GM19452 (cell line): Measurements from ENCODE around the gene IGSF21.

Source experiments
- ATAC-seq: cut with Tn5 transposase; IDR thresholded peaks from one replicate; pipeline ENCODE4 v1.9.1; 2021; ENCODE audit not compliant: unreplicated experiment

IGSF21 gene

DNA sequence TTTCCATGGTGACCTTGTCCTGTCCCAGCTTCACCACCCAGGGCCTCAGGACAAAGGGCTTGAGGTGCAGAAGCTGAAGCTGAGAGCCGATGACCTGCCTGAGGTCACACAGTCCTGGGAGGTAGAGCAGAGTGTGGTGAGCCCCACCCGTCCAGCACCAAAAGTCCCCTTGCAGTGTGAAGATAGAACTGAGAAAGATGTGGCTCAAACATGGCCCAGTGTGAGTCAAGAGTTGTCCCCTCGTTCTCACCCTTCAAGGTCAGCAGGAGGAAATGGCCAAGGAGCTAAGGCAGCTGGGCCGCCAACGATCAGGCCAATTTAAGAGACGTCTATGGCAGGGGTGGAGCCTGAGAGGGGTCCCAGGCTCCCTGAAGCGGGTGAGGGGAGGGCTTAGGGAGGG, 215.7 kb downstream of the IGSF21 start:
- no peak for ATAC-seq

DNA sequence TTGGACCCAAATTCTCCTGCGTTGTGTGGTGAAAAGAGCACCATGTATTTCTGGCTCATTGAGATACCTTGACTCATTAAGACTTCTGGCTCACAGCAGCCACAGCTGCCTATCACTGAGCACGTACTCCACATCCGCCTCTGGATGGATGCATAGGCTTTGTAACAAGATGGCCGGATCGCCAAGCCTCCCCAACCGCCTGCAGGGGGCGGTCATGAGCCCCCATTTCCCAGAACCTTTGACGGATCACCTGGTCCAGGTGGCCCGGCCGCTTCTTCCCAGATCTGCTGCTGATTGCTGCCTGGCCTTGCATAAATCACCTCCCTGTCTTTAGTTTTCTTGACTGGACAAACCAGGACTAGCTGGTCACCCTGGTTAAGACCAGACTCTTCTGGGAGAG, 216.6 kb downstream of the IGSF21 start:
- no peak for ATAC-seq

DNA sequence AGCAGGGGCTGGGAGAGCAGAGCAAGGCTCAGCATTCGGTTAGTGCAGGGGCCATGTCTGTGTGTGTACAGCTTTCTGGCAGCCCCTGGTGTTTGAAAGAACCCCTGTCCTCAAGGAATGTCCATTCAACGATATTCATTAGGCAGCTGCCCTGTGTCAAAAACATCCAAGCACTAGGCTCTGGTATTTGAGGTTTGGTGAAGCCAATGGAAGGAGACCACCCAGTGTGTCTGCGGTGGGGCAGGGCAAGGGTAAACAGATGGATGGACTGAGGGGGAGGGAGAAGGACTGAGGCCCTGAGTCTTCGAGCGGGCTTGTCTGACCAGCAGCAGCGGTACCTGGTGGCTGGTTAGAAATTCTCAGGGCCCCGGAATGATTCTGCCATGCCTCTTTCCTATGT, 217.5 kb downstream of the IGSF21 start:
- no peak for ATAC-seq

DNA sequence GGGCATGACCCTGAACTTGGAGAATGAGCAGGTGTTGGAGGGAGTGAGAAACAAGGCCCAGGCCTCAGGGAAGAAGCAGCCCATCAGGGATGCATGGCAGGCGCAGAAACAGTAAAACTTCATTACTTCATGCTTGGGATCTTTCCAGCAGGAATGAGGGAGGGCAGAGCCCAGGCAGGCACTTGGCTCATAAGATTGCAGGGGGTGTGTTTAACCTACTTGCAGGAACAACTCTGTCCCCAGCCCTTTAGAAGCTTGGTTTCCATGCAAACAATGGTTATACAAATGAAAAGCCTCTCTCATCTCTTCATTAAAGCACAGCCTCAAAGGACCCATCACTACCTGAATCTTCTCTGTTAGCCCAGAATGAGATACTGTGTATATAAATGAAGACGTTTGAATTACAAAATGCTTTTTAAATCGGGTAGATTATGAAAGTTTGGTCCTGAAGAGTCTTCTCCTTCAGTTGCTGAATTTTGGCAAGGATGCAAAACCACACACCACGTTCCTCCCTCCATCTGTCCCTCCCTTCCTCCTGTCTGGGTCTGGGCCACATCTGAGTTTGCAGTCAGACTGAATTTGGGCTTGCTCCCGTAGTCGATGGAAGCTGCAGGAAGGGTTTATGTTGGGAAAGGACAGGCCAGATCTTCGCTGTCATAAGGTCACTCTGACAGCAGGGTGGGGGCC, 218.8 kb downstream of the IGSF21 start:
- ATAC-seq: no peak

DNA sequence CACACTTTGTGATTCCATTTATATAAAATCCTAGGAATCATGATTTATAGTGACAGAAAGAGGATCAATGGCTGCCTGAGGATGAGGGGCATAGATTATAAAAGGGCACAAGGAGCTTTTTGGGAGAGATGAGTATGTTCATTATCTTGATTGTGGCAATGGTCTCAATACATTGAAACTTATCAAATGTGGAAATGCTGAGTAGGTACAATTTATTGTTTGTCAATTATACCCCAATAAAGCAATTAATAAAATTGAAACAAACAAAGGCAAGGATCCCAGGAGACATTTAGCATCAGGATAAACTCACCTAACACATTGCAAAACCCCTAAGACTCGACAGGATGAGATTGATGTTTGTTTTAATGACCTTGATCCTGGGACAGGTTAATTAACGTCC, 220.1 kb downstream of the IGSF21 start:
- ATAC-seq: no peak

DNA sequence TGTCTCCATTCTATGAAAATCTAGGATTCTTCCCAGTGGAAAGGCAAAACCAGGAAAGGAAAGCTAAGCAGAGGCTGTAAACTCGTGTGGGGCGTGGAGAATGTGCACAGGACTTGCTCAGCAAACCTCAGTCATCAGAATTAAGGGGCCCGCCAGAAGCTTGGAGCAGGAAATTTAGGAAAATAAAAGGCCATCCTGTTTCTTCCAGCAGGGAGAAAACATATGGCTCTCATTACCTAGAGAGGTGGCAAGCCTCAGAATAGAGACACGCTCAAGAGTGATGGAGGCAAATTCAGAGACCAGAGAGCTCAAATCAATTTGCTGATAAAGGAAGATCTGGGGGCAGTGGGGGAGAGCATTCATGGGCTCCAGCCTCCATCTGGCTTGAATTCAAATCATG, 221.2 kb downstream of the IGSF21 start:
- no peak for ATAC-seq

DNA sequence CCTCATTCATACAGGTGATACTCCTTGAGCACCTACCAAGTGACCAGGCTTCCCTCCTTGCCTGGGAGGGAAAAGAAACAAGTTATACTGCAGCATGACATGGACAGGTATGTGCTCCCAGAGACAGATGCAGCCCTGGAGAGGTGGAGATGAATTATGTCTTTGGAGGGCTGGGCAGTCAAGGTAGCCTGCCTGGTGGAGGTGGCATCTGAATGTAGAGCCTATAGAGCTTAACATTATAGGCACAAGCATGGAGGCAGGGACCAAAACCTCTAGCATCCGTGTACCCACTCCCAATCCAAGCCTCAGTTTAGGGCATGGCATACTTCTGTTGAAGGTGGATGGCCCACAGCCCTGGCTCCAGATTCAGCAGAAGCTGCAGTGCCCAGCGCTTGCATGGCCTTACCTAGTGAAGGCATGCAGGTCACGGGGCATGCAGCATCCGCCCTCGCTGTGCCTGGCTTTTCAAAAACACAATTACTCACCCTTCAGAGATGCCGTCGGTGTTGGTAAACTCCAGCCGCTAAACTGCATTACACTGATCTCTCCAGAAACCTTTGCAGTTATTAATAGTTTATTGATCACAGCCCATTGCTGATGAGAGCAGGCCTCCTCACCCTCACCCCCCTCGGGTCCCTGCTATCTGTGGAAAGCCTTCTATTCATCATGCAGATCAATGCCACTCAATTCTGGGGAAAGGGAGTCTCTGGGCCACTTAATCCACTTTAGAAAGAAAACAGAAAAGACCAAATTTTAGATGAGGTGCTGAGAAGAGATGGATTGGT, 222.1 kb downstream of the IGSF21 start:
- ATAC-seq: no peak

DNA sequence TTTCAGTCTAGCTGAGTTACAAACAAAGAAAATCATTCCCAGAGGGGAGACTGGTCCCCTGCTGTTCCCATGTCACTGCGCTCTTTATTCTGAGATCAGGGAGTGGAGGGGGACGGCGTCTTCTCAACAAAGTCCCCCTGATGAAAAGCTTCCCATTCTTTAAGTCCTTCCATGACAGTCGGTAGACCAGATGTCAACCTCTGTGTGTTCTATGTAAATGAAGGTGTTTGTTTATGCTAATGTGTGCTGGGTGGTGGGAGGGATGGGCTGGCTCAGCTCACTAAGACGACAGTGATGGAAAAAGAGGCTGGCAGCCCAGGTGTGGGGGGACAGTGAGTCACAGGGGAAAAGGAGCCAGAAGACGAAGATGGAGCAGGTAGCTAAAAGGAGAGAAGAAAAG, 225.0 kb downstream of the IGSF21 start:
- no peak for ATAC-seq

DNA sequence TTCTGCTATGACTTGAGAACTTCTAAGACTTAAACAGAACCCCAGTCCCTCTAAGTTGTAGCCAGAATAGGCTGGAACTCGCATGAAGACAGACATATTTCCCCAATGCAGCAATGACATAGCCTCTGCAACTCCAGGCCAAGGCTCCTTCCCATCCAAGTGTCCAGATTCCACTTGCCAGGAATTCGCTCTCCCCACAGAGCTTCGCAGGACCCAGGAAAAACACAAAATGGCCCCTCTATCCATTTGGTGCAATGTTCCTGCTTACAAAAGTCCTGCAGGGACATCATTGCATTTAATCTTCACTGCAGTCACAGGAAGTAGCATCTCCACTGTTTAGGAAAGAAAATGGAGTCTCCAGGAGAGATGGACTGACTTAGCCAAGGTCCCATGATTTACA, 225.6 kb downstream of the IGSF21 start:
- ATAC-seq: no peak

DNA sequence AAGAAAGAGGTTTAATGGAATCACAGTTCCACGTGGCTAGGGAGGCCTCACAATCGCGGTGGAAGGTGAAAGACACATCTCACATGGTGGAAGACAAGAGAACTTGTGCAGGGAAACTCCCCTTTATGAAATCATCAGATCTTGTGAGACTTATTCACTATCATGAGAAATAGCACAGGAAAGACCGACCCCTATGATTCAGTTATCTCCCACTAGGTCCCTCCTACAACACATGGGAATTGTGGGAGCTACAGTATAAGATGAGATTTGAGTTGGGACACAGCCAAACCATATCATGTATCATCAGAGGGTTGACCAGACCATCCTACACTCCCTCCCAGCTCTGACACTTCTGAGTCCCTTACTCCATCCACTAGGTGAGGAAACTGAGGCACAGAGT, 229.2 kb downstream of the IGSF21 start:
- ATAC-seq: no peak

DNA sequence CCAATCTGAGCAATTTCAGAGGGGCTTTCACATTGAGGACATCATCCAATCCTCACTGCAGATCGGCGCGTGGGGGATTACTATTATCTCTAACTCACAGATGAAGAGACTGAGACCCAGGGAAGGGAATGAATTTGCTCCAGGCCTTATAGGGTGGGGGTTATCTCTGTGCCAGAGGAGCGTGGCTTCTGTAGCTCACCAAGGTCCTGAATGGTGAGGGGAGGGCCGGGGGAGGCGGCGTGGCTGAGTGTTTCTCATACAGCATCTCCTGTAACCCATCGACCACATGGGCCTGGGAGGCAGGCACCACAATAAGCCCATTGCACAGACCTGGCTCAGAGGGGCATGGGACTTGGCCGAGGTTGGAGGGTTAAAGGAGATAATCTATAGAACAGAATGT, 230.2 kb downstream of the IGSF21 start:
- no peak for ATAC-seq

DNA sequence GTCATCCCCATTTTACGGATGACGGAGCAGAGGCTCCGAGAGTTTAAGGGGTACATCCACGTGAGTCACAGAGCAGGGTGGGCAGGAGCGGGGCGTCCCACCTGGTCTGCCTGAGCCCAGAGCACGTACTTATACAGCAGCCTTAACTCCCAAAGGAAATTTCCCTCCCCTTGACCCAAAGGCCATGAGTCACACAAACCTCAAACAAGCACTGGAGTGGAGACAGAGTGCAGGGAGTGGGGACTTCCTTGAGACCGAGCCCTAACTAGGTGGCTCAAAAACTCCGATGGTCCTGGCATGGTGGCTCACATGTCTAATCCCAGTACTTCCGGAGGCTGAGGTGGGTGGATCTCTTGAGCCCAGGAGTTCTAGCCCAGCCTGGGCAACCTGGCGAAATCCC, 231.6 kb downstream of the IGSF21 start:
- no peak for ATAC-seq

DNA sequence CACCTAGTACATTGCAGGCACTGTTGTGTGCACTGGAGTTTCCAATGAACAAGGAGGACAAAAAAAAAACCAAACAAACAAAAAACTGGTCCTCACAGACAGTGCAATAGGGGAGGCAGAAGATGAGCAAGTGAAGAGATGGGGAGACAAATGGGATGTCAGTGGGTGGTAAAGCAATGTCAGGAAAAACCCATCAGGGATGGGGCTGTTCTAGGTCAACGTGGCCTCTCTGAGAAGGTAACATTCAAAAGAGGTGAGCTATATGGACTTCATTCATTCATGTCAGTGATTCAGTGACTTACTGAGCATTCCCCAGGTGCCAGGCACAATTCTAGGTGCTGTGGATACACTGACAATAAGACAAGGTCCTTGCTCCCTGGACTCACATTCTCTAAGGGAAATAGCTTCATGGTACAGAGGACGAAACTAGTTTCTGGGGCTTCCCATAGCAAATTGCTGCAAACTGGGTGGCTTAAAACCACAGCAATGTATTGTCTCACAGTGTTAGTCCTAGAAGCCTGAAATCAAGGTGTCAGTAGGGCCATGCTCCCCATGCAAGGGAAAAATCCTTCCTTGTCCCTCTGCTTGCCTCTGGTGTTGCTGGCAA, 232.7 kb downstream of the IGSF21 start:
- ATAC-seq: no peak

DNA sequence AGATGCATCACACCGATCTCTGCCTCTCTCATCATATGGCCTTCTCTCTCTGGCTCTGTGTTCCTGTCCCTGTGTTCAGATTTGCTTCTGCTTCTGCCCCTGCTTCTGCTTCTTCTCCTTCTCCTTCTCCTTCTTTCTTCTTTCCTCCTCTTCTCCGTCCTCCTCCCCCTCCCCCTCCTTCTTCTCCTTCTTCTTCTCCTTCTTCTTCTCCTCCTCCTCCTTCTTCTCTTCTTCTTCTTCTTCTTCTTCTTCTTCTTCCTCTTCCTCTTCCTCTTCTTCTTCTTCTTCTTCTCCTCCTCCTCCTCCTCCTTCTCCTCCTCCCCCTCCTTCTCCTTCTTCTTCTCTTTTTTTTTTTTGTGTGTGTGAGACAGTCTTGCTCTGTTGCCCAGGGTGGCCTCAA, 233.2 kb downstream of the IGSF21 start:
- ATAC-seq: no peak

DNA sequence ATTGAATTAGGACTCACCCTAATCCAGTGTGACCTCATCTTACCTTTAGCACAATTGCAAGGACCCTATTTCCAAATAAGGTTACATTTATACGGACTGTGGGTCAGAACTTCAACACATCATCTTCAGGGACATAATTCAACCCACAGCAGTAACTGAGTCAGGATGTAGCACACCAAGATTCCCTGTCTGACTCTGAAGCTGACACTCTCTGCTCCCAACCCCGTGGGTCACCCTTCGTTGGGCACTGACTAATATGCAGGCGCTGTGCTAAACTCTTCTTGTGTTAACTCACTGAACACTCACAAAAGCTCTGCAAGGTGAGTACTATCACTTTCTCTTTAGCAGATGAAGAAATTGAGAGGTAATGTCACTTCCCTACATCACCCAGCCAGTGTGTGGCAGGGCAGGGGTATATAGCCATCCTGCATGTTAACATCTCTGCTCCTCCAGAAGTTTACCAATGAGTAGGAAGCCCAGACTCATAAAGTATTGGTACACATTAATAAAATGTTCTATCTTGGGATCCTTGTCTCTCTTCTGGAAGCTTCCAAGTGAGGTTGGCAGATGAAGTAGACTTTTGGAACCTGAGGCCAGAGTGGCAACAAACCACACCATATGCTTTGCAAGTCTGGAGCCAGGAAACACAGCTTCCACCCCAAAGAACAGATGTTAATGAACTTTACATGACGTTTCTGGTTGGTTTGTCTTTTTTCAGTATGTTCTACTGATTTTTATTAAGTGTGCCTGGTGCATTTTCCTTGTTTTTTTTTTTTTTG, 233.9 kb downstream of the IGSF21 start:
- no peak for ATAC-seq

DNA sequence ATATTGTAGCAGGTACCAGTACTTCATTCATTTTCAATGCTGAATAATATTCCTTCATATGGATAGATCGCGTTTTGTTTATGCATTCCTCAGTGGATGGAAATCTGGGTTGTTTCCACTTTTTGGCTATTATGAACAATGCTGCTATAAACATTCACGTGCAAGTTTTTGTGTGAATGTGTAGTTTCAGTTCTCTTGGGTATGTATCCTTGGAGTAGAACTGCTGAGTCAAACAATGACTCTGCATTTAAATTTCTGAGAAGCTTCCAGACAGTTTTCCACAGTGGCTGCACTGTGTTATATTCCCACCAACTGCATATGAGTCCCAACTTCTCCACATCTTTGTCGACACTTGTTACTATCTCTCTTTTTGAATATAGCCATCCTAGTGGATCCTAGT, 235.1 kb downstream of the IGSF21 start:
- ATAC-seq: no peak

DNA sequence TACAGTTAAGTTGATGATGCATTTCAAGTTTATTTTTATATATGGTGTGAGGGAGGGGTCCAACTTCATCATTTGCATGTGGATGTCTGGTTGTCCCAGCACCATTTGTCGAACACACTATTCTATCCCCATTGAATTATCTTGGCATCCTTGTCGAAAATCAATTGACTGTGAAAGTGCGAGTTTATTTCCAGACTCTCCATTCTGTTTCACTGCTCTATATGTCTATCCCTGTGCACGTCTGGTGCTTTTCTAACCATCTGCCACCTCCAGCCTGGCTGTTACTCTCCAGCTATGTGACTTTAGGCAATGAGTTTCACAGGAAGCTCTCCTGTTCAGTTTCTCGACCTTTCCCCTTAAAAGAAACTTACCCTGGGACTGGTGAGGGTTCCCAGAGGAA, 236.0 kb downstream of the IGSF21 start:
- no peak for ATAC-seq

DNA sequence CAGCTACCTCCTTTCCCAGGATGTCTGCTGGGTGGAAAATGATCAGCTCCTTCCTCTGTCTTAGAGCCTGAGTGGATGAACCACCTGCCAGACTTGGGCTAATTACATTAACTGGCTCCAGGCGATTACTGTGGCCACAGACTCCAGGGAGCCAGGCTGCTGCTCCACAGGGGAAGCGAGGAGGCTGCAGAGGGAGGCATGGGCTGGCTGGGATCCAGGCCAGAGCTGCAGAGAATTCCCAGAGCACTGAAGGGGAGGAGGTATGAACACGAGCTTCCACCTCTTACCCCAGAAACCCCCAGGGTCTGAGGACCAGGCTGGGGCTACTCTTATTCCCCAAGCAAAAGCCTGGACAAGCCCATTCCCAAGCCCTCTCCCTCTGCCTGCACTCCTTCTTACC, 237.2 kb downstream of the IGSF21 start:
- ATAC-seq: no peak

DNA sequence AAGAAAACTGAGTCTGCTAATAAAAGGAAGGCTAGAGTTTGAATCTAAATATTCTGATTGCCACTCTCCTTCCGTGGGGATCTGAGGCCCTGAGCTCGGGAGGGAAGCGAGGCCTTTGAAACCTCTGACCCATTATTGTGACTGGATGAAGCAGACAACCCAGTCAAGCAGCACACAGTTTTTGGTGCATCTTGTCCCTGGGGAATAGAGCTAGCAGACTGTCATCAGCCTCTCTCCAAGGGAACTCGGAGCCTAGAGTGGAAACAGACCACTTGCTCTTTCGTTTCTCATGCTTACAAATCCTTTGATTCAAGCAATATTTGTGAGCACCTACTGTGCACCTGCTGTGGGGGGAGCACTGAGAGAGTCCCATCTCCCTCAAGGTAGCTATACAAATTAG, 240.0 kb downstream of the IGSF21 start:
- ATAC-seq: no peak

DNA sequence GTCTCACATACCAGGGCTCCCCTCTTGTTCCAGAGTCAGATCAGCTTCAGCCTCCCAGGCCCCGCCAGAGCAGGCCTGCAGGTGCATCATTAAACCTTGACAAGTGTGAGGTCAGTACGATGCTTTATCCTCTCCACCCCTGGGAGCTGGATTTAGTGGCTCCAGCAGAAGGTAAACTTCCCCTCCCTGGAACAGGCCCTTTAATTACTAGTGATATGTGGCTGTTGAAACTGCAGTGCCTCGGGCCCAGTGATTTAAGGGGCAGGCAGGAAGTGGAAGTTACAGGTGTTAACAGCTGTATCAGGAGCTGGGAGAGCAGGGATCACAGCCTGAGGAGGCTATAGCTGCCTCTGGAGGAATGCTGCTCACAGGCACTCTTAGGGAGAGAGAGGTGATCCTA, 240.8 kb downstream of the IGSF21 start:
- ATAC-seq: no peak

DNA sequence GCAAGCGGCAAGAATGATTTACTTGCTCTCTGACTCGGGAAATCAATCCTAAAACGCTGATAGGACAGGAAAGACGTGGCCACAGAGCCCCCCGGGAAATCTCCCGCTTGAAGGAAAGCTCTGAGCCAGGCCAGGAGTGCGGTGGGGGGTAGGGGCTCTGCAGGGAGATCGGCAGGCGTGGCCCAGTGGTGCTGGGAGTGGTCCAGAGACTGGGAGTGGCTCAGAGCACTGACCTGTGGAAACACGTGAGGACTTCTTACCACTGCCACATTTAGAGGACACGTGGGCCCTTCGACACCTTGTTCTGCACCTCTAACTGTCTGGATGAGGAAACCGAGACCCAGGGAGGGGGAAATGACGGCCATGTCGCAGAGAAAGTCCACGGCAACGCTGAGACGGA, 243.1 kb downstream of the IGSF21 start:
- ATAC-seq: no peak

DNA sequence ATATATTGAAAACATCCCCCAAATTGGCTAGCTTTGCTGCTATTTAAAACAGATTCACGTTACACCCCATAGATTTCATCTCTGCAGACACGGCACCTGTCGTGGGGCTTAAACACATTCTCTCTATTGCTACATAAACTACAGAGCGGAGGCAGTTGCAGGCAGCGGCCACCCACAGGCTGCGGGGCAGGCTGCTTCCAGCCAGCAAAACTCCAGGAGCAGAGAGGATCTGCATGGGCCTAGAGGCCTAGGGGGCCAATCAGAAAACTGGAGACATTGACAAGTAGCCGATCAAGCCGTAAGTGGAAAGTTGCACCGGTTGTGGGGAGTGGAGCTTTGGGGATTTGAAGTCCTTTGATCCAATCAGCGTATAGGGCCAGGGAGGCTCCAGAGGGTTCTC, 244.1 kb downstream of the IGSF21 start:
- ATAC-seq: no peak
